ENCODE results near the gene EBF3. TPM values are rescaled to one million over a fixed set of nuclear protein-coding genes. Genes with fewer than 3 reads are reported as not detected.

EBF3 gene
- total RNA-seq, 1 experiment from 2014 or later, result 0.12 TPM

GRCh38 chr10:129972966-129973673 is 9.0 kb upstream of the EBF3 start:
- POLR2A ChIA-PET, result no interaction called here
- Histone ChIP-seq H3K36me3 (ENCODE audit: control insufficient read depth in 1 of 2, insufficient read depth in 2 of 2, low read length in 2 of 2) (no peaks in the 10 kb centered on the region), H3K9ac (ENCODE audit: low read length) (no peak overlapping the region), H3K79me2 (ENCODE audit: insufficient read depth, low read length) (no peaks in the 10 kb centered on the region), H3K9me2 (ENCODE audit: insufficient read depth) (no peaks in the 10 kb centered on the region), H4K20me1 (ENCODE audit: insufficient read depth) (no peaks in the 10 kb centered on the region), H3K9me3 (ENCODE audit: control insufficient read depth in 1 of 2, insufficient read depth in 1 of 2, low read depth in 1 of 2, low read length in 2 of 2) (no peaks in the 10 kb centered on the region), H3K4me3 (replicated peaks in 1 of 2; ENCODE audit: low read depth in 1 of 2, low read length in 2 of 2) (no peak overlapping the region), H3K27ac (ENCODE audit: low read depth, low read length) (no peak overlapping the region), H2AFZ (ENCODE audit: low read depth, low read length, poor library complexity, severe bottlenecking) (no peak overlapping the region), H3K27me3 (ENCODE audit: insufficient read depth, low read length) (no peaks in the 10 kb centered on the region), H3K4me2 (ENCODE audit: low read length) (no peak overlapping the region), H3K4me1 (ENCODE audit: control insufficient read depth in 1 of 2, insufficient read depth in 2 of 2, low read length in 2 of 2) (no peaks in the 10 kb centered on the region)
- intact Hi-C loops (cut with micrococcal nuclease), result loop anchor here (5.0 to 10.0 kb wide), 3 partner anchors 98 to 941 kb away; no protein-coding TSS in a partner anchor
- ATAC-seq, result no peak
- CTCF ChIA-PET, result no interaction called here
- DNase-seq (ENCODE audit: low read depth, low spot score), result no peak
- BruUV-seq (replicated peaks), result no TSS peak
- RAD21 ChIA-PET (ENCODE audit: low non-redundant PET in 1 of 2, low total read pairs in 2 of 2, uncharacterized antibody in 2 of 2, unreplicated experiment in 2 of 2), result no interaction called here
- TF ChIP-seq MAX (IDR thresholded peaks at IDR 0.05) (no peak), CEBPB (IDR thresholded peaks at IDR 0.05; ENCODE audit: low read depth) (no peak), SP1 (IDR thresholded peaks at IDR 0.05; ENCODE audit: low read depth) (no peak), TCF7L2 (IDR thresholded peaks at IDR 0.05; ENCODE audit: borderline replicate concordance, extremely low read depth, insufficient read depth, insufficient read length) (no peak), RAD21 (IDR thresholded peaks at IDR 0.05; ENCODE audit: low read depth) (no peak), YY1 (IDR thresholded peaks at IDR 0.05; ENCODE audit: extremely low read depth, insufficient replicate concordance, low read depth, low read length) (no peak), EGR1 (IDR thresholded peaks at IDR 0.05; ENCODE audit: low read depth) (no peak), REST (IDR thresholded peaks at IDR 0.05; ENCODE audit: low read depth) (no peak), EZH2 (IDR thresholded peaks at IDR 0.05) (no peak), SRF (IDR thresholded peaks at IDR 0.05; ENCODE audit: low read depth) (no peak), SIN3A (IDR thresholded peaks at IDR 0.05; ENCODE audit: low read depth) (no peak), FOSL1 (IDR thresholded peaks at IDR 0.05; ENCODE audit: low read depth) (no peak), EZH2phosphoT487 (IDR thresholded peaks at IDR 0.05; ENCODE audit: borderline replicate concordance) (no peak), ZNF274 (IDR thresholded peaks at IDR 0.05; ENCODE audit: low read depth, low read length) (no peak), ELF1 (IDR thresholded peaks at IDR 0.05; ENCODE audit: borderline replicate concordance, low read depth) (no peak), ZFX (IDR thresholded peaks at IDR 0.05) (no peak), ATF3 (IDR thresholded peaks at IDR 0.05) (no peak), JUND (IDR thresholded peaks at IDR 0.05) (no peak)

Measured in HCT116 (cell line).